ENCODE results near the gene MRPL20.
"Not testable (repeated sequence)": the region's sequence is repeated elsewhere in the genome, so short reads cannot be mapped to it uniquely, and the experiment has no call there.

The MRPL20 gene

GRCh38 chr1:1417825-1418463 is 10.9 kb upstream of the MRPL20 start:
- H3K4me3 ChIP-seq; H3K9me3 ChIP-seq; DNase-seq (ENCODE audit: low spot score in 2 of 2); H3K4me1 ChIP-seq; in situ Hi-C loops (cut with MboI; ENCODE audit: low sequenced_read_pairs); H3K36me3 ChIP-seq (replicated peaks); H3K27me3 ChIP-seq (ENCODE audit: low read depth): not testable (repeated sequence)

DNA sequence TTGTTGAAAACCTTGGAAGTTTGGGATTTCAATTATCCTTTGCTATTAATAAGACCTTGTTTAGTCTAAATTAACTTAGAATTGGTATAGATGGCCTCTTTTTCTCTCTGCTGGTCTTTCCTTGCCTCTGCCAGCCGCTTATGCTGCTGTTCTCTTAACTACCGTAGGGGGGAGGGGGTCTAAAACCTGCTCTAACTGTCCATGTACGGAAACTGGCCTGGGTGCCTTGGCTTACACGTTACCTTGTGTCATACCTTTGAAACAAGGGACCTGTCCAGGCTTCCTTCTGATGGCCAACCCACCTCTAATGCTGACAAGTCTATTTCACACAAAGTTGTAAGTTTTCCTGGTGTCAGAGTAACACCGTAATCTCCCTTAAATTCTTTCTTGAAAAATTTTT is 10.3 kb upstream of the MRPL20 start:
- in situ Hi-C loops (cut with MboI; ENCODE audit: low sequenced_read_pairs); H3K9me3 ChIP-seq; H3K4me1 ChIP-seq; H3K27me3 ChIP-seq (ENCODE audit: low read depth); H3K4me3 ChIP-seq; DNase-seq (ENCODE audit: low spot score in 2 of 2); H3K36me3 ChIP-seq (replicated peaks): not testable (repeated sequence)

GRCh38 chr1:1415751-1416150 is 8.7 kb upstream of the MRPL20 start:
- peaks cover 6% of the 10 kb centered on the region for H3K4me1 ChIP-seq
- no peak overlapping the region for H3K4me3 ChIP-seq
- 0 out of 2 replicates have a peak, but pooled peaks cover 4% of the 10 kb centered on the region for H3K9me3 ChIP-seq
- H3K27me3 ChIP-seq (ENCODE audit: low read depth) = no peaks in the 10 kb centered on the region
- 0 out of 2 replicates have a peak, but pooled peaks cover 3% of the 10 kb centered on the region for H3K36me3 ChIP-seq (replicated peaks)
- DNase-seq (ENCODE audit: low spot score in 2 of 2) = no peak
- in situ Hi-C loops (cut with MboI; ENCODE audit: low sequenced_read_pairs) = no loop called here

DNA sequence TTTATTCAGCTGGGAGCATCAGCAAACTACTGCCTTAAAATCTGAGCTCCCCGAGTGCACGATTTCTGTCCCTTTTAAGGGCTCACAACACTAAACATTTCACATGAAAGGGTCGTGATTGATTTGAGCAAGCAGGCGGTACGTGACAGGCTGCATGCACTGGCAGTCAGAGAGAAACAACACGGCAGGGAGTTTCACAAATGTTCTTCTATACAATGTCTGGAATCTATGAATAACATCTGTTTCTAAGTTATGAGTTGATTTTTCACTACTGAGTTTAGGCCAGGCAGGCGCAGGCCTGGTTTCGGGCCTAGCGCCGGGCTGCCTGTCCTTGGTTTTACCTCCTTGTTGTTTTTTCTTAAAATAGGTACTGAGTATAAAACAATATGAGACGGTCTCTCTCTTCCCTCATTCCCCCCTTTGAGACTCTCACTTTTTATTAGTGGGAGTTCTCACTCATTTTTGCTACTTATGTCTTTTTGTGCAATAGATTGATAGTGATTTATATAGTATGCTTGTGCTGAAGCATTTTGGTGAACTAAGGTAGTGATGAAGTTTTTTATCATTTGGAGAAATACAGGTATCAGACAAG is 5.3 kb upstream of the MRPL20 start:
- H3K27me3 ChIP-seq (ENCODE audit: low read depth); in situ Hi-C loops (cut with MboI; ENCODE audit: low sequenced_read_pairs); H3K9me3 ChIP-seq; H3K4me3 ChIP-seq; DNase-seq (ENCODE audit: low spot score in 2 of 2): not testable (repeated sequence)
- Histone ChIP-seq H3K4me1 (peaks cover 26% of the 10 kb centered on the region), H3K36me3 (replicated peaks) (peaks cover 18% of the 10 kb centered on the region)

DNA sequence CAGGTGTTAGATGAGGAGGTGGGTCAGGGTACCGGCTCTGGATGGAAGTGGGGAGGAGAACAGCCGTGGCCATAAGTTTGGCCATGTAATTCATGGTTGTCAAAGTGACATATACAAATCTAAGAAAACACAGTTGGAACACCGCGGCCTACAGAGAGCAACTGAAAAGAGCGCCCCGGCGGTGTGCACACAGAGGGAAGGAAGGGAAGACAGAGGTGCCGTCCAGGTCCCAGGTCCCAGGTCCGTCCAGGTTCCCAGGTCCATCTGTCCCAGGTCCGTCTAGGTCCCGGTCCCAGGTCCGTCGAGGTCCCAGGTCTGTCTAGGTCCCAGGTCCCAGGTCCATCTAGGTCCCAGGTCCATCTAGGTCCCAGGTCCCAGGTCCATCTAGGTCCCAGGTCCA is 4.5 kb upstream of the MRPL20 start:
- Histone ChIP-seq H3K4me1 (peaks cover 26% of the 10 kb centered on the region), H3K36me3 (replicated peaks) (peaks cover 22% of the 10 kb centered on the region), H3K9me3 (0 out of 2 replicates have a peak, but pooled peaks cover 4% of the 10 kb centered on the region), H3K27me3 (ENCODE audit: low read depth) (no peaks in the 10 kb centered on the region), H3K4me3 (no peak overlapping the region)
- in situ Hi-C loops (cut with MboI; ENCODE audit: low sequenced_read_pairs) = no loop called here
- DNase-seq (ENCODE audit: low spot score in 2 of 2) = no peak

GRCh38 chr1:1410238-1410637 is 3.1 kb upstream of the MRPL20 start:
- H3K9me3 ChIP-seq; in situ Hi-C loops (cut with MboI; ENCODE audit: low sequenced_read_pairs): not testable (repeated sequence)

GRCh38 chr1:1407636-1408318 is 684 bp upstream of the MRPL20 start:
- no peak for DNase-seq (ENCODE audit: low spot score in 2 of 2)

More at GRCh38 chr1:1410238-1410637, 3.1 kb upstream of the MRPL20 start:
- Histone ChIP-seq H3K36me3 (replicated peaks) (peaks cover 35% of the 10 kb centered on the region), H3K4me1 (peaks cover 35% of the 10 kb centered on the region), H3K4me3 (peak overlapping the region; percentile 22)
- H3K27me3 ChIP-seq (ENCODE audit: low read depth) = not testable (repeated sequence)
- peak; percentile 65 to 94 for DNase-seq (ENCODE audit: low spot score in 2 of 2)

DNA sequence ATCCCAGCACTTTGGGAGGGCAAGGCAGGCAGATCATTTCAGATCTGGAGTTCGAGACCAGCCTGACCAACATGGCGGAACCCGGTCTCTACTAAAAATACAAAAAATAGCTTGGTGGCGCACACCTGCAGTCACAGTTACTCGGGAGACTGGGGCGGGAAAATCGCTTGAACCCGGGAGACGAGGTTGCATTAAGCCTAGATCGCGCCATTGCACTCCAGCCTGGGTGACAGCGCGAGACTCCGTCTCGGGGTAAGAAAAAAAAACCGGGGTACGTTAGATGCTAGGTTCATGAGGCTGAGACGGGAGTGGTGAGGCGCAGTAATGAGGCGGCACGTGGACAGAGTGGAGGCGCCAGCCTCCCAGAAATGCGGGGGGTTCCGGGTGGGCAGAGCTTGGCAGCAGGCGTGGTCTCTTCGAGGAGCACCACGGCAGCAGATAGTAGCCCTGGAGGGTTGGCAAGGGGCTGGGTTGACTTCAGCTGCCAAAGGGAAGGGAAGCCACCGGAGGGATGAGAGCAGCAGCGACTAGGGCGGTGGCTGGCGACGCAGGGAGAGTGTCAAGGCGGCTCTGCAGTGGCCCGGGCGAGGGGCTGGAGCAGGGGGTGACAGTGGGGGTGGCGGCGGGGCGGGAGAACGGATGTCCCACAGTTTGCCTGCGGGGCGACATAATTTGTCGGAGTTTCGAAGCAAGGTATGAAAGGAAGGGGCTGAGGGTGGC is 832 bp downstream of the MRPL20 start:
- H3K4me3 ChIP-seq = peak overlapping the region; percentile 93
- no peaks in the 10 kb centered on the region for H3K27me3 ChIP-seq (ENCODE audit: low read depth)
- no peaks in the 10 kb centered on the region for H3K9me3 ChIP-seq
- in situ Hi-C loops (cut with MboI; ENCODE audit: low sequenced_read_pairs) = no loop called here
- peaks cover 34% of the 10 kb centered on the region for H3K4me1 ChIP-seq
- peaks cover 72% of the 10 kb centered on the region for H3K36me3 ChIP-seq (replicated peaks)
- no peak for DNase-seq (ENCODE audit: low spot score in 2 of 2)

More at GRCh38 chr1:1407636-1408318, 684 bp upstream of the MRPL20 start:
- Histone ChIP-seq H3K36me3 (replicated peaks) (peaks cover 59% of the 10 kb centered on the region), H3K27me3 (ENCODE audit: low read depth) (no peaks in the 10 kb centered on the region), H3K4me3 (peak overlapping the region; percentile 93), H3K9me3 (0 out of 2 replicates have a peak, but pooled peaks cover 4% of the 10 kb centered on the region), H3K4me1 (peaks cover 35% of the 10 kb centered on the region)
- in situ Hi-C loops (cut with MboI; ENCODE audit: low sequenced_read_pairs) = no loop called here

DNA sequence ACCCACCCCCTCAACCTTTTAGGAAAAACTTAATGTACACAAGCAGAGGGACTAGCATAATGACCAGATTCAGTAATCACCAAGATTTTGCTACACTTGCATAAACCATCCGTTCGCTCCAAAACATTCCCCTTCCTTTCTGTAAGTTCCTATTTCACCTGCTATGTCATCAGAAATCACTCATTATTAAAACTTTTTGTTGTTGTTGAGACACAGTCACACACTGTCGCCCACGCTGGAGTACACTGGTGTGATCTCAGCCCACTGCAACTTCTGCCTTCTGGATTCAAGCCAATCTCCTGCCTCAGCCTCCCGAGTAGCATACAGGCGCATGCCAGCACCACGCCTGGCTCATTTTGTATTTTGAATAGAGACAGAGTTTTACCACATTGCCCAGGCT is 3.4 kb downstream of the MRPL20 start:
- no peak for DNase-seq (ENCODE audit: low spot score in 2 of 2)
- Histone ChIP-seq H3K9me3 (no peaks in the 10 kb centered on the region), H3K4me1 (peaks cover 22% of the 10 kb centered on the region), H3K4me3 (no peak overlapping the region), H3K27me3 (ENCODE audit: low read depth) (no peaks in the 10 kb centered on the region), H3K36me3 (replicated peaks) (peaks cover 80% of the 10 kb centered on the region)
- in situ Hi-C loops (cut with MboI; ENCODE audit: low sequenced_read_pairs) = loop anchor here (5.0 kb wide), 1 partner anchor 34 kb away; the partner anchor contains the start of gene VWA1

- DNase-seq (ENCODE audit: low spot score in 2 of 2); H3K4me3 ChIP-seq; H3K9me3 ChIP-seq; H3K27me3 ChIP-seq (ENCODE audit: low read depth): not testable (repeated sequence)
- in situ Hi-C loops (cut with MboI; ENCODE audit: low sequenced_read_pairs) = loop anchor here (5.0 kb wide), 1 partner anchor 34 kb away; the partner anchor contains the start of gene VWA1
- Histone ChIP-seq H3K36me3 (replicated peaks) (peaks cover 79% of the 10 kb centered on the region), H3K4me1 (peaks cover 17% of the 10 kb centered on the region)
Measured at GRCh38 chr1:1402901-1403392, 4.1 kb downstream of the MRPL20 start.

- Histone ChIP-seq H3K4me3 (no peak overlapping the region), H3K9me3 (no peaks in the 10 kb centered on the region), H3K27me3 (ENCODE audit: low read depth) (no peaks in the 10 kb centered on the region), H3K4me1 (peaks cover 22% of the 10 kb centered on the region), H3K36me3 (replicated peaks) (peaks cover 83% of the 10 kb centered on the region)
- in situ Hi-C loops (cut with MboI; ENCODE audit: low sequenced_read_pairs) = loop anchor here (5.0 kb wide), 1 partner anchor 35 kb away; the partner anchor contains the start of gene VWA1
- DNase-seq (ENCODE audit: low spot score in 2 of 2) = peak; percentile 57 to 79
Measured at GRCh38 chr1:1402072-1402900, 4.8 kb downstream of the MRPL20 start.

GRCh38 chr1:1401457-1402010 is 5.6 kb downstream of the MRPL20 start:
- DNase-seq (ENCODE audit: low spot score in 2 of 2) = no peak
- H3K27me3 ChIP-seq (ENCODE audit: low read depth) = no peaks in the 10 kb centered on the region
- H3K36me3 ChIP-seq (replicated peaks) = peaks cover 85% of the 10 kb centered on the region
- no peaks in the 10 kb centered on the region for H3K9me3 ChIP-seq
- in situ Hi-C loops (cut with MboI; ENCODE audit: low sequenced_read_pairs) = loop anchor here (5.0 kb wide), 1 partner anchor 36 kb away; the partner anchor contains the start of gene VWA1
- H3K4me1 ChIP-seq = peaks cover 22% of the 10 kb centered on the region
- no peak overlapping the region for H3K4me3 ChIP-seq

Data from HAP-1 (cell line).